NCI-H526 (cell line): ENCODE data around the gene LIN28B.
"Not testable (repeated sequence)": the region's sequence is repeated elsewhere in the genome, so short reads cannot be mapped to it uniquely, and the experiment has no call there.

Experiments used
- DNase-seq, 2 experiments: peaks; one replicate each; lab custom pipeline; 2025; lab: John Stamatoyannopoulos, UW

LIN28B gene

GRCh38 chr6:104956731-104957294 is at the start of gene LIN28B:
Gene LIN28B, plus strand, starts transcription at chr6:104957107. Its CDS starts 144 bp downstream, at chr6:104957251.
- peak; percentile 21 to 28 for DNase-seq

- no peak for DNase-seq
Measured at GRCh38 chr6:104908031-104908887, 48.6 kb upstream of the LIN28B start.

GRCh38 chr6:104908888-104909525 is 47.9 kb upstream of the LIN28B start:
- DNase-seq = no peak

GRCh38 chr6:104921896-104922295 is 35.0 kb upstream of the LIN28B start:
- DNase-seq = no peak

- DNase-seq = no peak
Measured at GRCh38 chr6:104928141-104928540, 28.8 kb upstream of the LIN28B start.

- no peak for DNase-seq
Measured at GRCh38 chr6:104929353-104929752, 27.6 kb upstream of the LIN28B start.

GRCh38 chr6:104930939-104931338 is 26.0 kb upstream of the LIN28B start:
- DNase-seq = no peak

GRCh38 chr6:104936766-104937535 is 20.0 kb upstream of the LIN28B start:
- no peak for DNase-seq

- no peak for DNase-seq
Measured at GRCh38 chr6:104940238-104940892, 16.5 kb upstream of the LIN28B start.

GRCh38 chr6:104940893-104941728 is 15.8 kb upstream of the LIN28B start:
- no peak for DNase-seq

- no peak for DNase-seq
Measured at GRCh38 chr6:104941729-104942091, 15.2 kb upstream of the LIN28B start.

- DNase-seq = no peak
Measured at GRCh38 chr6:104943781-104944180, 13.1 kb upstream of the LIN28B start.

GRCh38 chr6:104949206-104949605 is 7.7 kb upstream of the LIN28B start:
- DNase-seq = no peak

- no peak for DNase-seq
Measured at GRCh38 chr6:104951677-104952076, 5.2 kb upstream of the LIN28B start.

GRCh38 chr6:104952911-104953399 is 4.0 kb upstream of the LIN28B start:
- DNase-seq = no peak

GRCh38 chr6:104953400-104954189 is 3.3 kb upstream of the LIN28B start:
- not testable (repeated sequence) for DNase-seq

GRCh38 chr6:104954190-104954797 is 2.6 kb upstream of the LIN28B start:
- DNase-seq = no peak

- DNase-seq = no peak
Measured at GRCh38 chr6:104955491-104955890, 1.4 kb upstream of the LIN28B start.
